ENCODE measurements around the gene HJV.

Gene HJV

DNA sequence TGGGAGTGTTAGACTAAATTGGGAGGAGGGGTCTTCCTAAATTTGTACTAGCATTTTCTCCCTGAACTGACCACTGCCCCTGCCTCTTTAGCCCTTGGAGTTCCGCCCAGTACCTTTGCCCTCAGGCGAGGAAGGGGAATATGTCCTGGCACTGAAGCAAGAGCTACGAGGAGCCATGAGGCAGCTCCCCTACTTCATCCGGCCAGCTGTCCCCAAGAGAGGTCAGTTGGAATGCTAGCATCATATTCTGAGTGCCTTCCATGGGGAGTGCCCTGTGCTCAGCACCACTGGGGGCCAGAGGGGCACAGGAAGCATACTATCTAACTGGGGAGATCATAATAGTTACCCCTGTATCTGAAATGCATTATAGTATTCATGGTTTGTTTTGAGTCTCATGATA lies 46.3 kb downstream of the HJV start:
- DNase-seq, result no peak

DNA sequence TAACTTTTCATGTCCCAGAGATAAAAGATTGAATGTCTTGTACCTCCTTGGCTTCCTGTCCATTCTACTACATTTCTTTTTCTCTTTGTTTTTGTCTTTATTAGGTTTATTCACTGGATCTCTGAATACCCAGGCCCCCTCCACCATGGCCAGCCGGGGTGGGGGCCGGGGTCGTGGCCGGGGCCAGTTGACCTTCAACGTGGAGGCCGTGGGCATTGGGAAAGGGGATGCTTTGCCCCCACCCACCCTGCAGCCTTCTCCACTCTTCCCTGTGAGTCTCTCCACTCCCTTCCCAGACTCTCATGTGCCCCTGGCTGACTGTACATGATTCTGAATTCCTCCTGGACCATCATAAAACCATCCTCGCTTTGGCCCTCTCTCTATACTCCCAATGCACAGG lies 46.8 kb downstream of the HJV start:
- no peak for DNase-seq

DNA sequence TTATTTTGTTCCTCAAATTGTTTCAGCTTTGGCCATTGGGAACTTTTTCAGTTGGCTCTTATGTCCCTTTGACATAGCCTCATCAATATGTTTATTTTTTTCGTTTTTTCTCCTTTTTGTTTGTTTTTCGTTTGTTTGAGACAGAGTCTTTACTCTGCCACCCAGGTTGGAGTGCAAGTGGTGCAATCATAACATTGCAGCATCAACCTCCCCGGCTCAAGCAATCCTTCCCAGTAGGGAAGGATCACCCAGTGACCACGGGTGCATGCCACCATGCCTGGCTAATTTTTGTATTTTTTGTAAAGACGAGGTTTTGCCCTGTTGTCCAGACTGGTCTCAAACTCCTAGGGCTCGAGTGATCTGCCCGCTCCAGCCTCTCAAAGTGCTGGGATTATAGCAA lies 49.0 kb downstream of the HJV start:
- no peak for DNase-seq

Data from right forelimb (tissue), 1 donor.